GM21360 (cell line): Measurements from ENCODE around the gene ACOX2.

Source experiments
- ATAC-seq: cut with Tn5 transposase; IDR thresholded peaks from one replicate; pipeline ENCODE4 v1.9.1; 2021; ENCODE audit warnings: mild to moderate bottlenecking, moderate library complexity; ENCODE audit not compliant: unreplicated experiment

ACOX2 gene

GRCh38 chr3:58536501-58537411 is at the start of gene ACOX2:
Gene ACOX2, minus strand, starts transcription at chr3:58537190. Its CDS starts 2,084 bp downstream, at chr3:58535106.
- ATAC-seq, result no peak

- ATAC-seq, result peak; percentile 40
Observed at GRCh38 chr3:58585994-58586393, 49.0 kb upstream of the ACOX2 start.

- ATAC-seq, result peak; percentile 85
Observed at GRCh38 chr3:58585005-58585786, 48.2 kb upstream of the ACOX2 start.

- ATAC-seq, result no peak
Observed at GRCh38 chr3:58584690-58585004, 47.7 kb upstream of the ACOX2 start.

GRCh38 chr3:58581328-58582091 is 44.5 kb upstream of the ACOX2 start:
- no peak for ATAC-seq

DNA sequence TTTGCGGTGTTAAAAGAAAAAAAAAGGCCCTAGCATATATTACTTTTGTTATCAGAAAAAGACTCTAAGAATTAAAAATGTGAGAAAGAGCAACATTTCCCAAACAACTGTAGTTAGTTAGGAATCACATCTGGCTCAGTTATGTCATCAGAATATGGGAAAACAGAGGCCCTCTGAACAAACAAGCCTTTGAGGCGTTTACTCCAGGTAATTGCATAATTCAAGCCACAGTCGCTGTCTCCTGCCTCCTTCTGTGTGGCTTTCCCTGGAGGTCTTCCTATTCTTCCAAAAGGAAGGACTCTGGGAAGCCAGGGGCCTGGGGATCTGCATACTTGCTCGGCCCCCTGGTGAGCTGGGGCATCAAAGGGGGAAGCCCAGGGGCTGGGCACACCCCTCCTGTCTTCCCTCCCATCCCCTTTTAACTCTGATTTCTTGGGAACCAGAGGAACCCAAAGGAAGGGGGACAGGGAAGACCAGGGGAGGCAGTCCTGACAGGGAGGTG is 43.9 kb upstream of the ACOX2 start:
- ATAC-seq, result no peak

- ATAC-seq, result no peak
Observed at GRCh38 chr3:58578873-58579272, 41.9 kb upstream of the ACOX2 start.

DNA sequence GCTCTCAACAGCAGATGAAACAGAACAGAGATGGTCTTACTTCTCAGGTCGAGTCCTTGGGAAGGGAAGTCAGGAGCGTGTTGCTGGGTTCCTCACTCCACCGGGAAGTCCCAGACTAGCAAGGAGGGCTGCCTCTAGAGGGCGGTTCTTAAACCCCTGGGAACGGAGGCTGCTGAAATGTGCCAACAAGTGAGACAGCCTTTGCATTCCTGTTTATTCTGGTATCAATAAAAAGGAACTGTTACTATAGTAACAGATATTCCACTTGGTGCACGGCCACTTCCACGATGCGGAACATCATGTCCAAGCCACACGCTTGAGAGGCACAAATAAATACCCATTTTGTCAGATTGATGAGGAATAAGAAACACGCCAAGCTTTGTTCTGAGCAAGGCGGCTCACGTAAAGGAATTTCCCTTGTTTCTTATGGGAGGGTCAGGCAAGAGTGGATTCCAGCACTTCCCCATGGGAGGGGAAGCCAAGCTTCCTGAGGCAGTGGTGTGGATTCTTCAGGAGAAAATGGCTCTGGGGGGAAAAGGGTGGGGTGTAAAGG is 40.4 kb upstream of the ACOX2 start, which contains the start of gene FAM107A:
Gene FAM107A (minus strand): TSS at position 123 of the 553 bp plus-strand sequence. CDS start 7,531 bp downstream, outside the sequence.
- no peak for ATAC-seq

- no peak for ATAC-seq
Observed at GRCh38 chr3:58576716-58577115, 39.7 kb upstream of the ACOX2 start.

GRCh38 chr3:58575971-58576652 is 39.1 kb upstream of the ACOX2 start:
- ATAC-seq, result no peak

DNA sequence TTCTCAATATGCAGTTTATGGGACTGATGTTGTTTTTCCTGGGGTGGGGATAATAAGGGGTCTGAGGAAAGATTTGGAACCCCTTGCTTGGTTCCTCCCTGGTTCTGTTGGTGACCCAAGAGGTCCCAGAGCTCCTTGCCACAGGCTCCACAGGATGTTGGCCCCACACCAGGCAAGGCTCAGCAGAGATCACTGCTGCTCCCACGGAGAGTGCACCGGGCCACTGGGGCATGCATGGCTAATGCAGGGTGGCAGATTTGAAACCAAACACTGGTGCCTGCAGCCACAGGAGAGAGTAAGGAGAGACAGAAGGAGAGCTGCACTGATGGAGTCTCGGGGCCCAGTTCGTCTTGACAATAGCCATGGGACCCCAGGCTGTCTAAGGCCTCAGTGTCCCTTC is 37.7 kb upstream of the ACOX2 start:
- ATAC-seq, result no peak

- ATAC-seq, result no peak
Observed at GRCh38 chr3:58574106-58574505, 37.1 kb upstream of the ACOX2 start.

- ATAC-seq, result no peak
Observed at GRCh38 chr3:58573640-58574039, 36.6 kb upstream of the ACOX2 start.

DNA sequence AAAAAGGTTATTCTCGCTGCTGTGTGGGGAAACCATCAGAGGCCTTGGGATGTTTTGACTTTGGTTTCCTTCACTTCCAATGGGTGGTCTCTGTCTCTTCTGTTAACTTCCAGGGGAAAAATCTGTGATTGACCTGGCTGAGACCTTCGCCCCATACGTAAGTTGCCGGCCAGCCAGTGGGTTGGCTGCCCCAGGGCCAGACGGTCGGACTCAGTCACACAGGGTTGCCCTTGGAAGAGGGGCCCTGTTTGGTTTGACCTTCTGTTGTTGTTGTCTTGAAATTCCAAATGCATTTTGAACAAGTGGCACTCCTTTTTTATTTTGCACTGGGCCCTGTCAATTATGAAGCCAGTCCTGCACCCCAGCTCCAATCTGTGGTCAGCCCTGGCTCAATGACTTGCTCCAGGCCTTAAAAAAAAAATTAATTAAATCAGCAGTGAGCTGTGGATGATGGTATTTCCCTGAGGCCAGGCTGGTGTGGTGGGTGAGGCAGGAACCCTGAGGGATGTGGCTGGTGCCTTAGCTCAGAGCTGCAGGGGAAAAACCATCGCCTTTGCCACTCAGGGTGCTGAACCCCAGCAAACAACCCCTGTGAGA is 35.7 kb upstream of the ACOX2 start:
- no peak for ATAC-seq

DNA sequence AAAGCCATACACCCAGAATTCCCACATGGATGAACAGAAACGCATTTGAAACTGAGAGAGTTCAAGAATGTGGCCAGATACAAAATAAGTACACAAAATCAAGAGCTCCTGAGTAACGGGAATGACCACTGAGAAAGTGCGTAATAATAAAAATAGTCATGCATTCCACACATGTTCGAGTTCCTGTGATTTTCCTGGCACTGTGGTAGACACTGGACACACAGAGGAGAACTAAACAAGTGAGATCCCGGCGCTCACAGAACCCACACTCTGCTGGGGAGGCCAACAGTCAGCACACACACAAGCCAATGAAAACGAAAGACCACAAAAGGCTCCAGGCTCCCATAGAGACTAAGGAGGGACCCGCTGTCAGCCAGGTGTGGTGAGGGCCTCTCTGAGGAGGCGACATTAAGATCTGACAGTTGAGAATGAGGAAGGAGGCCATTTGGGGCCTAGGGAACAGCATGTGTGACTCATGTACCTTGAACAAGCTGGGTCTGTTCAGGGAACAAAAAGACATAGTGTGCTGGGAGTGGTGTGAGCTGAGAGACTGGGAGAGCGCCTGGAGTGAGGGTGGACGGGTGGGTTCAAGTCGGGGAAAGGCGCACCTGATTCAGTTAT is 35.1 kb upstream of the ACOX2 start:
- ATAC-seq, result no peak

- no peak for ATAC-seq
Observed at GRCh38 chr3:58570851-58571250, 33.9 kb upstream of the ACOX2 start.

- ATAC-seq, result no peak
Observed at GRCh38 chr3:58569287-58570001, 32.5 kb upstream of the ACOX2 start.

- ATAC-seq, result no peak
Observed at GRCh38 chr3:58568572-58569286, 31.7 kb upstream of the ACOX2 start.
